ENCODE results near the gene ZNF668.

Gene ZNF668

GRCh38 chr16:31038993-31039392 lies 35.0 kb downstream of the ZNF668 start:
- Histone ChIP-seq H3K27ac (no peak overlapping the region), H4K20me1 (peaks cover 7 to 63% (median 11%) of the 10 kb centered on the region in 11 experiments; a peak in 19 of 22 replicates), H3K9me3 (replicated peaks in 1 of 11) (no peaks in the 10 kb centered on the region), H3K4me2 (no peak overlapping the region), H3K27me3 (no peaks in the 10 kb centered on the region), H3K36me3 (peaks cover 64 to 89% (median 83%) of the 10 kb centered on the region in 11 experiments), H3K4me1 (peaks cover 5 to 38% (median 20%) of the 10 kb centered on the region in 10 experiments; a peak in 19 of 20 replicates), H3K9ac (0 out of 22 replicates have a peak overlapping the region, but pooled peaks of 1 of the 11 experiments have one; percentile 38), H3K4me3 (no peak overlapping the region)
- no peak for TF ChIP-seq Cebpa-rat (IDR thresholded peaks at IDR 0.05)

- Histone ChIP-seq H3K27me3 (no peaks in the 10 kb centered on the region), H3K9ac (peak overlapping the region in 2 of 11 experiments; percentile 38 to 96; a peak in 3 of 22 replicates), H3K27ac (peak overlapping the region in 3 of 11 experiments; percentile 31 to 42 (median 37); a peak in 5 of 22 replicates), H3K4me2 (peak overlapping the region in 5 of 11 experiments; percentile 2 to 98 (median 90); a peak in 9 of 22 replicates), H3K4me3 (peak overlapping the region in 1 of 10 experiments; percentile 4; a peak in 1 of 20 replicates), H3K36me3 (peaks cover 46 to 68% (median 60%) of the 10 kb centered on the region in 11 experiments), H4K20me1 (peaks cover 7 to 55% (median 11%) of the 10 kb centered on the region in 11 experiments; a peak in 19 of 22 replicates), H3K9me3 (replicated peaks in 1 of 11) (no peaks in the 10 kb centered on the region), H3K4me1 (peaks cover 14 to 44% (median 30%) of the 10 kb centered on the region in 10 experiments)
- no peak for TF ChIP-seq Cebpa-rat (IDR thresholded peaks at IDR 0.05)
Observed at GRCh38 chr16:31036691-31037090, 37.3 kb downstream of the ZNF668 start.

- Histone ChIP-seq H3K27ac (peak overlapping the region; percentile 91 to 99 (median 93)), H3K36me3 (peaks cover 26 to 42% (median 35%) of the 10 kb centered on the region in 11 experiments; a peak in 21 of 22 replicates), H3K27me3 (no peaks in the 10 kb centered on the region), H3K9me3 (replicated peaks in 1 of 11) (no peaks in the 10 kb centered on the region), H4K20me1 (peaks cover 7 to 36% (median 11%) of the 10 kb centered on the region in 11 experiments; a peak in 18 of 22 replicates), H3K4me2 (peak overlapping the region; percentile 81 to 98 (median 89)), H3K9ac (peak overlapping the region; percentile 84 to 96 (median 89)), H3K4me1 (peaks cover 14 to 67% (median 31%) of the 10 kb centered on the region in 10 experiments), H3K4me3 (peak overlapping the region; percentile 76 to 99 (median 98))
- no peak for TF ChIP-seq Cebpa-rat (IDR thresholded peaks at IDR 0.05)
Observed at GRCh38 chr16:31033709-31034492, 40.1 kb downstream of the ZNF668 start.

- Histone ChIP-seq H4K20me1 (peaks cover 7 to 27% (median 11%) of the 10 kb centered on the region in 11 experiments; a peak in 18 of 22 replicates), H3K9ac (peak within 1 kb of the TSS; percentile 84 to 96 (median 89)), H3K27ac (peak within 1 kb of the TSS; percentile 91 to 99 (median 93)), H3K27me3 (no peaks in the 10 kb centered on the region), H3K4me3 (peak within 1 kb of the TSS; percentile 76 to 99 (median 98)), H3K4me2 (peak within 1 kb of the TSS; percentile 81 to 98 (median 89)), H3K36me3 (peaks cover 17 to 33% (median 26%) of the 10 kb centered on the region in 11 experiments; a peak in 20 of 22 replicates), H3K9me3 (replicated peaks in 1 of 11) (no peaks in the 10 kb centered on the region), H3K4me1 (peaks cover 14 to 68% (median 31%) of the 10 kb centered on the region in 10 experiments)
- TF ChIP-seq Cebpa-rat (IDR thresholded peaks at IDR 0.05) = peak in 1 of 11 experiments; percentile 22; a peak in 1 of 22 replicates
Observed at GRCh38 chr16:31032736-31033708, 41.0 kb downstream of the ZNF668 start, which contains the start of gene STX4. Gene STX4, plus strand, starts transcription at chr16:31033558. Its CDS starts 248 bp downstream, at chr16:31033806.

- peaks cover 19 to 64% (median 31%) of the 10 kb centered on the region in 10 experiments for H3K4me1 ChIP-seq
- peak overlapping the region in 2 of 11 experiments; percentile 95 to 96; a peak in 4 of 22 replicates for H3K9ac ChIP-seq
- H3K4me2 ChIP-seq = peak overlapping the region in 3 of 11 experiments; percentile 90 to 93 (median 91); a peak in 6 of 22 replicates
- no peaks in the 10 kb centered on the region for H3K9me3 ChIP-seq (replicated peaks in 1 of 11)
- peaks cover 11 to 20% (median 19%) of the 10 kb centered on the region in 11 experiments; a peak in 19 of 22 replicates for H3K36me3 ChIP-seq
- H3K4me3 ChIP-seq = no peak overlapping the region
- peaks cover 7 to 22% (median 10%) of the 10 kb centered on the region in 11 experiments; a peak in 18 of 22 replicates for H4K20me1 ChIP-seq
- peak overlapping the region in 3 of 11 experiments; percentile 99; a peak in 5 of 22 replicates for H3K27ac ChIP-seq
- no peaks in the 10 kb centered on the region for H3K27me3 ChIP-seq
- TF ChIP-seq Cebpa-rat (IDR thresholded peaks at IDR 0.05) = no peak
Observed at GRCh38 chr16:31031276-31031675, 42.8 kb downstream of the ZNF668 start.

GRCh38 chr16:31029272-31029671 lies 44.8 kb downstream of the ZNF668 start:
- peak overlapping the region in 1 of 11 experiments; percentile 2; a peak in 1 of 22 replicates for H3K9ac ChIP-seq
- H3K9me3 ChIP-seq (replicated peaks in 1 of 11) = no peaks in the 10 kb centered on the region
- no peak overlapping the region; a peak in 1 of 22 replicates for H3K27ac ChIP-seq
- H4K20me1 ChIP-seq = peaks cover under 1 to 3% (median 1%) of the 10 kb centered on the region in 11 experiments; a peak in 17 of 22 replicates
- peaks cover 0 to under 1% (median 0%) of the 10 kb centered on the region in 11 experiments; a peak in 1 of 22 replicates for H3K36me3 ChIP-seq
- H3K4me2 ChIP-seq = no peak overlapping the region
- peaks cover 25 to 64% (median 30%) of the 10 kb centered on the region in 10 experiments for H3K4me1 ChIP-seq
- TF ChIP-seq Cebpa-rat (IDR thresholded peaks at IDR 0.05) = no peak
- no peak overlapping the region for H3K4me3 ChIP-seq
- H3K27me3 ChIP-seq = no peaks in the 10 kb centered on the region

- Histone ChIP-seq H3K27ac (peak overlapping the region in 9 of 11 experiments; percentile 2 to 81 (median 44); a peak in 10 of 22 replicates), H3K27me3 (no peaks in the 10 kb centered on the region), H3K9me3 (replicated peaks in 1 of 11) (peaks cover 0 to 5% (median 0%) of the 10 kb centered on the region in 11 experiments; a peak in 2 of 22 replicates), H3K9ac (peak overlapping the region in 7 of 11 experiments; percentile 0 to 69 (median 33); a peak in 8 of 22 replicates), H3K36me3 (no peaks in the 10 kb centered on the region), H3K4me2 (peak overlapping the region; percentile 34 to 78 (median 61)), H3K4me3 (no peak overlapping the region), H3K4me1 (peaks cover 14 to 55% (median 21%) of the 10 kb centered on the region in 10 experiments), H4K20me1 (no peaks in the 10 kb centered on the region)
- no peak for TF ChIP-seq Cebpa-rat (IDR thresholded peaks at IDR 0.05)
Observed at GRCh38 chr16:31025339-31025738, 48.7 kb downstream of the ZNF668 start.
